GM19240 (cell line): ENCODE data around the gene FAM136A.
"Not testable (repeated sequence)": the region's sequence is repeated elsewhere in the genome, so short reads cannot be mapped to it uniquely, and the experiment has no call there.

Source experiments
- DNase-seq: peaks from one replicate; pipeline ENCODE4 v3.0.0; 2011; ENCODE audit warnings: low spot score; ENCODE audit not compliant: insufficient read length

Gene FAM136A

DNA sequence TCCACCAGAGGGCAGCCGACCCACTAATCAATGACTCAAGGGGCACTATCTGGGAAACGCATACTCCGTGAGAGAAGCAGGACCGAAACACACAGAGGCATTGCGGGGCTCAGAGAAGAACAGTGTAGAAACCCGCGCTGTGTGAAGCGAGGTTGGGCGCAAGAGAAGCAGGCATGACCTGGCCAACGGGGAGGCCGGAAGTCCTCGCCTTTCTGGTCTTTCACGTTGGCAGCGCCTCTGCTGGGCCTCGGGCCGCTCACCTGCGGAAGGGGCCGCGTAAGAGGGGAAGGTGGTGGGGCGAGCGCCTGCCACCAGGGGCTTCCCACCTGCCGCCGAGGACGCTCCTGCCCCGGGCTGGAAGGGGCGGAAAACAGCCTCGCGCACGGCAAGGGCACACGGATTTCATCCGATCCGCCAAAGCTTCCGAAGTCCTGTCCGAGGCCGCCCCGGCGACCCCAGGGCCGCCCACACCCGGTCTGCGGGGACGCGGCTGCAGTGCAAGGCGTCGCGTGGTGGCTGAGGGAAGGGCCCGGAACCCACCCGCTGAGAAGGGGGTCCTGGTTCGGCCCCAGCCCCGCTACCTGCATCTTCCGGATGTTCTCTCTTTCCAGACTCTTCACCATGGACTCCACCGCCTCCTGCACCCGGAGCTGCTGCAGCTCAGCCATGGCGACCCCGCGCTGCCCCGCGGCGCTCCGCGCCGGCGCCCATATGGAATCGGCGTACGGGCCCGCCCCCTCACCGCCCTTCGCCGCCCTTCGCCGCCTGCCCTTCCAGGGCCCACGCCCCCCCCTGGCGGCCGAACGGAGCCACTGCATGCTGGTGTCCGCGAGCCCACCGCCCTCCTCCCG is at the start of gene FAM136A:
Gene FAM136A, minus strand, starts transcription at position 724 of the 851 bp plus-strand sequence. Its CDS starts 56 bp downstream, at position 668.
- peak; percentile 69 for DNase-seq

DNA sequence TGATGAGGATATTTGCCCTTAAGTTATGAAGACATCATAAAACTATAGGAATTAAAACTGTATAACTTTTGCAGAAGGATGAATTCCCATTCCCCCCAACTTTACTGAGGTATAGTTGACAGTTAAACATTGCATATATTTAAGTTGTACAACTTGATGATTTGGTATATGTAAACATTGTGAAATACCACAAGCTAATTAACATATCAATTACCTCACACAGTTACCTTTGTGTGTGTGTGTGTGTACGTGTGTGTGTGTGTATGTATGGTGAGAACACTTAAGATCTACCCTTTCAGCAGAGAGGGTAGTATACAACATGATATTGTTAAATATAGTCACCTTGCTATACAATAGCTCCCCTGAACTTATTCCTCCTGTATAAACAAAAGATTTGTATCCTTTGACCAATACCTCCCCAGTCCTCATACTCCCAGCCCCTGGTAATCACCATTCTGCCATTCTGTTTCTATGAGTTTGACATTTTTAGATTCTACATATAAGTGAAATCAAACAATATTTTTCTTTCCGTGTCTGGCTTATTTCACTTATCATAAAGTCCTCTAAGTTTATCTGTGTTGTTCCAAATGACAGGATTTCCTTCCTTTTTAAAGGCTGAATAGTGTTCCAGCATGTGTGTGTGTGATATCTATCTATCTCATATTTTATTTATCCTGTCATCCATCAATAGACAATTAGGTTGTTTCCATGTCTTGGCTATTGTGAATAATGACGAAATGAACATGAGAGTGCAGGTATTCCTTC is 48.2 kb upstream of the FAM136A start:
- DNase-seq, result no peak

DNA sequence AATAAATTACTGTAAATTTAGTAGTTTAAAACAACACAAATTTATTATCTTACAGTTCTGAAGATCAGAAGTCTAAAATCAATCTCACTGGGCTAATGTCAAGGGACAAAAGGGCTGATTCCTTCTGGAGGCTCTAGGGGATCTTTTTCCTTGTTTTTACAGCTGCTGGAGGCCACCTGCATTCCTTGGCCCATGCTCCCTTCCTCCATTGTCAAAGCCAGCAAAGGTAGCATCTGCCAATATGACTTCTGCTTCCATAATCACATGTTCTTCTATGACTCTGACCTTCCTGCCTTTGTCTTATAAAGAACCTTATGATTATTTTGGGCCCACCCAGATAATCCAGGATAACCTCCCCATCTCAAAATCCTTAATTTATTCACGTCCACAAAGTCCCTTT is 46.0 kb upstream of the FAM136A start:
- DNase-seq, result no peak

DNA sequence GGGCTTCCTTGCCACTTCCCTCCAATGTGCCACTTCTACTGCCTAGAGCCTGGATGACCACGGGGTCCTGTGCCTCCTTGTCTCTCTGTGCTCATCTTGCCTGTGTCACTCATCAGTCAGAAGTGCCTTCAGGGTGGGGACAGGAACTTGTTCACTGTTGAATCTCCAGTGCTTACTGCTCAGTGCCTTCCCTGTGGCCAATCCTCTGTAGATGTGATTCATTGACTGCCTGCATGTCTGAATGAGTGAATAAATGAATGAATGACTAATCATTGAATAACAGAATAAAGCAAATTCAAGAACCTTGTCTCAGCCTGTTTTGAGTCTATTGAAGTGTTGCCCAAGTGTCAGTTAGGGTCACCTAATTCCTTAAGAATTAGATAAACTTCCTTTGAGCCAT is 42.3 kb upstream of the FAM136A start:
- DNase-seq, result no peak

DNA sequence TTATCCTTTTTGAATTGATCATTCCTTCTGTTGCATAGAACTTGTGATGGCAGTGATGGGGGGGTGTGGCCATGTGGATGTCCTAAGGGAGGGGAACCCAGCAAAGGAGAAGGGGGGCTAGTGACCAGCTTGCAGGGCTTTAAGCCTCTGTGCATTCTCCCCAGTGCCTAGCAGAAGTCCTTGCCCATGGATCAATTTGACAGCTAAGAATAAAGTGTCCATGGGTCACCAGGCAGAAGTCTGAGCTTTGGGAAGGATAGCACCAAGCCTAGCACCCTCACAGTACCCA is 39.6 kb upstream of the FAM136A start:
- DNase-seq, result no peak

DNA sequence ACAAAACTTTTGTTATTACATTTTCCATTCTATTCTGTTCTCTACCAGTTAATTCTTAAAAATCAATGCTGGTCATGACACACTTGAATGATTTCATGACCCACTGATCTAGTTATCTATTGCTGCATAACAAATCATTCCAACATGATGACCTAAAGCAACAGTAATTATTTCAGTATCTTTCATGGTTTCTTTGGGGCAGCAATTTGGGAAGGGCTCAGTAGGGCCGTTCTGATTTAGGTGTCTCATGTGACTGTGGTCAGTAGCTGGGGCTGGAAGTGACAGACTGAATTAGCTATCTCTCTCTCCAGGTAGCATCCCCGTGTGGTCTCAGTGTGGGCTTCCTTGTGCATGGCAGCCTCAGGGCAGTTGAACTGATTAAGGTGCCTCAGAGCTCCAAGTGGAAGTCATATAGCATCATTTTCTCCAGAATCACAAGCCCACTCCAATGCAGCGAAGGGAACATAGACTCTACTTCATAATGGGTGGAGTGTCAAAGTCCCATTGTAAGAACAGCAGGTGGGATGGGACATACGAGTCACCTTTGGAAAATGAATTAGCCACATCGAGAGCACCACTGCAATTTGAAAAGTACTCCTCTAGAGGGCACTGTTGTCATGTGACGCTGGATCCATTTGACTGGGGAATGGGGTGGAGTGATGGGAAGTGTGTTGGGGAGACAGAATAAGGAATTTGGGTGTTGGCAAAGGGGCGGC is 39.1 kb upstream of the FAM136A start:
- peak; percentile 53 for DNase-seq

DNA sequence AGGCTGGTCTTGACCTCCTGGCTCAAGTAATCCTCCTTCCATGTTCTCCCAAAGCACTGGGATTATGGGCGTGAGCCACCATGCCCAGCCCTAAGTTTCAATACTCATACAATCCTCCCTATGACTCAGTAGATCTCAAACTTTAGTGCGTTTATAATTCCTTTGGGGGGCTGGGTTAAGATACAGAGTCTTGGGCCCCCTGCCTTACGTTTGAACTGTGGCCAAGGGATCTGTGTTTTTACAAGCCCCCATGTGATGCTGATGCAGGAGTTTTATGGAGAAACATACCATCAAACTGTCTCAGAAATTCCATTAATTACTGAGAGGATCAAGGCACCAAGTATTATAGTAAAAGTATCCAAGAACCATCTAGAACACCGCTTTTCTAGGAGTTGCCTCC is 38.2 kb upstream of the FAM136A start:
- DNase-seq, result no peak

DNA sequence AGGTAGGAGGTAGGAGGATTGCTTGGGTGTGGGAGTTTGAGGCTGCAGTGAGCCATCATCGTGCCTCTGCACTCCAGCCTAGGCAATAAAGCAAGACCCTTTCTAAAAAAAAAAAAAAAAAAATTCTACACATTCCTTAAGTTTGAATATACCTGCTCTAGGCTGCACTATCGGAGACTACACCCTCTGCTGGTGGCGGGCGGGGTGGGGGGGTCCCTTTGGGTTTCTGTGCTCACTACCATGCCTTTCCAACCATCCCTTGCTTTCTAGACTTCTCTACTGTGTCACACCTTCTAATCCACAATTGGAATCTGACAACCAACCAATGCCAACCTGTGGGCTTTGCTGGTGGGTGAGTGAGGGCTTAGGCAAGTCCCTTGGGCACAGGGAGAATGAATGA is 34.7 kb upstream of the FAM136A start:
- DNase-seq, result no peak

DNA sequence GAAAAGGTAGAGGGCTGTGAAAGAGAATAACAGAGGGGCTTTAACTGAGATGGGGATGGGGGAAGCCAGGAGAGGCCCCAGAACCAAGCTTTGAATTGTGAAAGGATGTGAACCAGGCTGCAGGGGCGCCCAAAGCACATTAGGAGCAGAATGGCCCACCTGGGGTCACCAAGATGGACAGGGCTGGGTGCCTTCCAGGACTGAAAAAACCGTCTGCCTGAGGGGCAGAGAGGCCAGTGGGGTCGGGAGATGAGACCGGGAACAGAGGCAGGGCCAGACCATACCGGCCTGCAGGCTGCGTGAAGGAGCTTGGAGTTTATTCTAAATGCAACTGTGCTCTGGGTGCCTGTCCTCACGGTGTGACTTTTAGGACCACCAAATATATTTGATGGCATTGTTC is 29.1 kb upstream of the FAM136A start:
- no peak for DNase-seq

DNA sequence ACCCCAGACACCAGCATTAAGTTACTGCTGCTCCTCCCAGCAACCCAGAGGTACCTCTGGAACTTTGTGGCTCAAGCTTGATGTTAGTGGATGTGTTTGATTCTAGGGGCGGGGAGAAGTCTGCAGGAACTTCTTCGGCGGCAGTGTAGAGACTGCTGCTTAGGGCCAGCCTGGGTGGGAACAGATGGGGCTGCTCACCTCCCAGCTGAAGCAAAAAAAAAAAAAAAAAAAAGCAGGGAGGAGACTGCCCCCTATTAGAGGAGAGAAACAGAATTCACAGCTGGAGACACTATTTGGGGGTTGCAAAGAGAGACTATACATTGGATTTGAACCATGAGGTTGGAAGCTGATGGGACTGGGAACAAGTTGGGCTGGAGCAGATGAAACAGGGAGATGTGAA is 28.6 kb upstream of the FAM136A start:
- no peak for DNase-seq

DNA sequence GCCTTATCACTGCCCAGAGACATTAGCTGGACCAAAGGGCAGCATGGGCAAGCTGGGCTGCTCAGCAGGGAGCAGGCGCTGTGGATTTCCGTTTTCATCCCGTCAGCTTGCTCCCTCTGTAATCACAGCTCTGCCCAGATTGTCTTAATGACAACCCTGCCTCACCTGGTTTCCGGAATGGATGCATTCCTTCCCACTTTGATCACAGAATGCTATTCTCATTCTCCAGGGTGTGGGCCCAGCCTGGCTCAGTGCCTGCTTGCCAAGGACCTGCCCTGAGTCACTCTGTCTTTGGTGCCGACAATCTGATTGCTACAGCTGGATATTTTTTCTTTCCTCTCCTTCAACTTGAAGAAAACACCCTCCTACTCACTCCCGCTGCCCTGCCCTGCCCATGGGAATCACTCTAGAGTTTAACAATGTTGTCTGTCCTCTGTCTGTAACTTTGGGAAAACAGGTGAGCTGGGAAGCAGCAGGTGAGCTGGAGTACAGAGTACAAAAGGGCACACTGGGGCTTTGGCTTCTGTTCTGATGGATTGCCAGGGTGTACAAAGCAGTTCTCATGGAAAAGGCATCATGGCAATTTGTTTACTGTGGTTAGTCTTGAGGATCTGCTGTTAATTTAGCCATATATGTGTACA is 27.2 kb upstream of the FAM136A start:
- DNase-seq, result no peak

DNA sequence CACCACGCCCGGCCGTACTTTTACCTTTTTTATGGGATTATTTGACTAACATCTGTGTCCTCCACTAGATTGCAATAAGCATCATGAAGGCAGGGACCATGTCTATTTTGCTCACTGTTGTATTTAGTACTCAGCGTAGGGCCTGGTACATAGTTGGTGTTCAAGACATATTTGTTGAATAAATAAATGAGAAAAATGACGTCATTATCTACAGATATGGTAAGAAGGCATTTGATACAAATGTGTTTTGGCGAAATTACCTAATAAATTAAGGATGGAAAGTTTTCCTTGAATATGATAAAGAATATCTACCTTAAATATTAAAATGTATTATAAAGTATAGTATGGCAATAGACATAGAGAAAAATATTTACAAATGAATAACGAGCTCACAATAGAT is 24.0 kb upstream of the FAM136A start:
- no peak for DNase-seq

DNA sequence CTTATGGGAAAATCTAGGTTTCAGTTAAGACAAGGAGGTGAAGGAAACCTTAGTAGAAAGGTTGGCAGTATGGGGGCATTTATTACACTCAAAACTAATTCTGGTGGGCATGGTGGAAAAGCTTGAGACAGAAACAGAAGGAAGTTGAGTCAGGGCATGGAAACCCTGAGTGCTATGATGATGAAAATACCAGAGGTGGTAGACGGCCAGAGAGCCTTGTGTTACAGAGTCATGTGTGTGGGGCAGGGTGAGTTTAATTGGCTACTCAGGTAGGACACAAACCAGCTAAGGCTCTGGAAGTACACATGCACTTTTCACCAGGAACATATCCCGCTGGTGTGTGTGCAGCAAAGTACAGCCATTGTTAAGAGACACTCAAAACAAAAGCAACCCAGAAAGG is 20.7 kb upstream of the FAM136A start:
- DNase-seq, result no peak

DNA sequence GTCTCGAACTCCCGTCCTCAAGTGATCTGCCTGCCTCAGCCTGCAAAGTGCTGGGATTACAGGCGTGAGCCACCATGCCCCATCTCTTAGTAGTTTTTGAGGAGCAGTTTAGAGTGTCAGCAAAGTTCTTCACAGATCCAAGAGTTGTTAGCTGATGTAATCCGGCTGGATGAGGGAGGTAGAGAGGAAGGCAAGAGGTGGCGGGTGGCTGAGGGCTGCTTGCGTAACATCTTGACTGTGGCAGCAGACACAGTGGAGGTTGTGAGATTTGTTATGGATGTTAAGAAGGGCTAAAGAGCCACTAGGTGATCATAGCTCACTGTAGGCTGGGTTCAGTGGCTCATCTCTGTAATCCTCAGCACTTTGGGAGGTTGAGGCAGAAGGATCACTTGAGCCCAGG is 19.5 kb upstream of the FAM136A start:
- DNase-seq, result no peak

DNA sequence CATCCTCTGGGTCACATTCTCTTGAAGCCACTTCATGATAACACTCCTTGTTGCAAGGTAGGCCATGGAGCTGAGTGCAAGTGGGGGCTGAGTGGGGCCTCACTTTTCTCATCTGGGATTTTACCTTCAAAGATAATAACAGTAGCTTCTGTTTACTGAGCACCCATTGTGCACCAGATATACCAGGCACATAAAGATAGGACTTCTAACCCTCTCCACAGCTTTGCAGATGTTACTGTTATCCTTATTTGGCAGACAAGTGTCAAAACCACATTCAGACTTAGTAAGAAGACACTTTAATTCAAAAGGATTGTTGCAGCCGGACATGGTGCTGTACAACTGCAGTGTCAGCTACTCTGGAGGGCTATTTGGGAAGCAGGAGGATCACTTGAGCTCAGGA is 12.8 kb upstream of the FAM136A start:
- DNase-seq, result no peak

DNA sequence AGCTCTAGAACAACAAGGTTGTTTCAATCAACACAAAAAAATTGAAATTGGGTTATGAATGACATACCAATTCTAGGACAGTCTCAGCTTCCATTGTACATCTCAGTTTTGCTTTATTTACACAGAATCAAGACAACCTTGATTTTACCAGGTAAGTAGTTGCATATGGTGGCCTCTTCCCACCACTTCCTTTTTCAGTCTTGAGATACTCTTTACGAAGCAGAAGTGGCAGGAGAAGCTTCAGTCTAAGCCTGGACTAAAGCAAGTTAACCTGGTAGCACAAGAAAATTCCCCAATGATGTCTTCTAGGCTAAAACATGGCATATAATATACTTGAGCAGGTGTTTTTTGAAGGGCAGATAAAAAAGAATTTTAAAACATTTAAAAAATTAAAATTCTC is 10.7 kb upstream of the FAM136A start:
- DNase-seq, result no peak

DNA sequence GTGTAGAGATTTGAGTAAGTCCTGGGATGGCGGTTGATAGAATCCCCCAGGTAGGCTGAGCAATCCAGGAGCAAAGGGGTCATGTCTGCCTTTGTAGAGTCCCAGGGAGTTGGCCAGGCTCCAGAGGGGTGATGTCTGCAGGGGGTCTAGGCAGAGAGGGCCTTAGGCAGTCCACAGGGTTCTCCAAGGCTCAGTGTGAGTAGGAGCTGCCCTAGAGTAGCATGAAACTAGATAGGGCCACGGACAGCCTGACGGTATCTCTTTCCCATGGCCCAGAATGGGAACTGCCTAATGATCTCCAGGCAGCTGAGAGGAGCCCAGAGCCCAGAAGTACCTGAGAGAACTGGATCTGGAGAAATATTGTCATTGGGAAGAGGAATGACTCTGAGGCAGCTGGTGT is 9.0 kb upstream of the FAM136A start:
- DNase-seq, result no peak

DNA sequence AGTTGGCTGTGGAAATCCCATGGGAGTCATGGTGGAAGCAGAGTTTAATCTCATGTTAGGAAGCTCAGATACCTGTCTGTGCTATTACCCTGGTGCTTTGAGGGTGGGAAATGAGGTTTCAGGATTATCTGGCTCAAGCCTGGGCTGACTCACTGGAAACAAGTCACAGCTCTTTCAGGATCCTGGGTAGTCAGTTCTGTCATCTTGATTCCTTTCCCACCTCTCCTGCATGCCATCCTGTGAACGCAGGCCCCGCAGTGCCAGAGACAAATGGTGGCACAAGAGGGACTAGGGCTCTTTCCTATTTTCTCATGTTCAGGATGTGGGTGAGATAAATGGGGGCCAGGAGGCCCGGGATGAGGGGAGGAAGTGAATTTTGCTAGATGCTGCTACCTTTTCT is 3.7 kb upstream of the FAM136A start:
- DNase-seq, result no peak

DNA sequence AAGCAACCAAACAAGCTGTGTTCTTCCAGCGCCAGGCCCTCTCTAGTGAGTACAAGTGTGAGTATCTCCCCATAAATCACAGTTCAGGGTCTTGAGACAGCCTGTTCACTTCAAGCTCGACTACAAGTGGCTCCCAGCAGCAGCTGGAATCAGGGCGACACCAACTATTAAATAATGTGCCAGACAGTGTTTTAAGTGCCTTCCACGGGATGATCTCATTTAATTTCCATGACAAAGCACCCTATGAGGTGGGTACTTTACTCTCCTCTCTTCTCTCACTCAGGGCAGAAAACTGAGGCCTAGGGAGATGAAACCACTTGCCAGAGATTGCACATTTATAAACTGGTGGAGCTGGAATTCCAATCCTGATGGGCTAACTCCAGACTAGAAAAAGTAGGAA is 2.6 kb upstream of the FAM136A start:
- no peak for DNase-seq

DNA sequence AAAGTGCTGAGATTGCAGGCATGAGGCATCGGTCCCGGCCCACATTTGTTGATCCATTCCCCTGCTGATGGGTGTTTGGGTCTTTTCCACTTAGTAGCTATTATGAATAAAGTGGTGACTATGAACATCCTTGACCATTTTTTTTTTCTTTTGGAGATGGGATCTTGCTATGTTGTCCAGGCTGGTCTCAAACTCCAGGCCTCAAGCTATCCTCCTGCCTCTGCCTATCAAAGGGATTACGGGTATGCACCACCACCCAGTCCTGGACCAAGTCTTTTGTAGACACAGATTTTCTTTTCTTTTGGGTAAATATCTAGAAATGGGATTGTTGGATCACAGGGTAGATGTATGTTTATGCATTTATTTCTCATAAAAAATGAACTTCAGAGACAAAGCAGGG is 1.3 kb upstream of the FAM136A start:
- no peak for DNase-seq

DNA sequence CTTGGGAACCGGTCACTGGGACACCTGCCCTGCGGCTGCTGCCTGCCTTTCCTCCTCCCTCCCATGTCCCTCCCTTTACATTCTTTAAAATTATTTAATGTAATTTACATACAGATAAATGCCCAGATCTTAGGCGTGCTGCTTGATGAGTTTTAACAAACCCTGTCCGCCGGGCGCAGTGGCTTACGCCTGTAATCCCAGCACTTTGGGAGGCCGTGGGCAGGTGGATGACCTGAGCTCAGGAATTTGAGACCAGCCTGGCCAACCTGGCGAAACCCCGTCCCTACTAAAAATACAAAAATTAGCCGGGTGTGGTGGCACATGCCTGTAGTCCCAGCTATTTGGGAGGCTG is 304 bp upstream of the FAM136A start:
- DNase-seq, result not testable (repeated sequence)

DNA sequence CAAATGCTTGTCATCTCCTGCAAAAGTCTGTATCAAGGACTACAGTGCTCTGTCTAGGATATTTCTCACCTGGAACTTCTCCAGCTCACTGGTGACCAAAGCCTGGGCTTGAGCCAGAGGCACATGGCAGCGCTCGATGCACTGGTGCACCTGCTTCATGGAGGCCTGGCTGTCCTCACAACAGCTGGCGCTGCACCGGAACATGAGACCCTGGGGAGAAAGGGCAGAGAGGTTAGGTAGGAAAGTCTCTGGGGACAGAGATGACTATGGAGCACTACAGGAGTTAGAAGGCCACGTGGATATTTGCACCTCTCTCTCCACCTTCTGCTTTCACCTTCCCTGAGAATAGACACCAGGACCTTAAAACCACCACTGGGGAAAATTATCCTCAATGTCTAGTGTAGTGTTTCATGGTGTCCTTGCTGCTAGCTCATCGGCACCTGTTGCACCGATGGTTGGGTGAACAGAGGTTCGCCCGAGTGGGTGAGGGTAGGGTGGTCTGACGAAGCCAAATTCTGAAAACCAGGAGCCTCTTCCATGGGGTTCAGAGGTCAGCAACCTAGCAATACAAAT is 1.0 kb downstream of the FAM136A start:
- no peak for DNase-seq
